K562 (cell line): ENCODE results near the gene ZNF737. TPM values are rescaled to one million over a fixed set of nuclear protein-coding genes. Genes with fewer than 3 reads are reported as not detected.

Source experiments
- ATAC-seq: fragments of 200-7000 bp; cut with Tn5 transposase; 3 replicates; pipeline ENCODE4 v1.9.1; 2020; ENCODE audit warnings: moderate library complexity
- BruUV-seq: library from RNA; stranded (reverse); fragments of 400-500 nt; replicated peaks from 2 replicates; lab custom pipeline; 2021; lab: Mats Ljungman, UMichigan
- CTCF ChIA-PET: fragments of 300-600 bp; formaldehyde crosslinking; extraction: SDS; loops from one replicate; lab custom pipeline; 2021; ENCODE audit warnings: low intra/inter-chr PET ratio; lab: Yijun Ruan, JAX
- POLR2A ChIA-PET: fragments of 300-600, 350-650 bp; sonication (Branson Sonifier 250); formaldehyde crosslinking; extraction: SDS; loops from one replicate; lab custom pipeline; 2021; ENCODE audit warnings: antibody characterized with exemption, inconsistent platforms; lab: Yijun Ruan, JAX
- DNase-seq, 4 experiments: peaks; one replicate each; pipeline versions ENCODE4 v3.0.0 to v3.0.0-alpha.2; 2011 to 2018; ENCODE audit warnings: low spot score in 3 of 4, mixed read lengths in 3 of 4; ENCODE audit errors: extremely low read depth in 1 of 4
- FAIRE-seq: peaks from 2 replicates; lab custom pipeline; 2011; peaks lifted over from hg19 to GRCh38; lab: Jason Lieb, UNC
- H2AFZ ChIP-seq: 2 replicates; pipeline ENCODE4 v1.6.0; 2011; ENCODE audit warnings: low read depth, low read length, control low read depth, inconsistent platforms
- H3K27ac ChIP-seq: fragments of 200-600 bp; 3 replicates; pipeline ENCODE4 v1.8.0; 2011; ENCODE audit warnings: low read depth, mild to moderate bottlenecking, control low read depth, inconsistent platforms, low read length, moderate library complexity, mixed read lengths; ENCODE audit errors: extremely low read depth
- H3K27me3 ChIP-seq, 2 experiments: fragments of 300-600 bp in 1 of 2; 2 replicates in 1 of 2; 3 replicates in 1 of 2; pipeline versions ENCODE4 v1.6.0 to v1.8.0; 2011; ENCODE audit warnings: inconsistent platforms in 2 of 2, low read length in 2 of 2, mild to moderate bottlenecking in 1 of 2, mixed read lengths in 1 of 2, moderate library complexity in 1 of 2; ENCODE audit not compliant: control insufficient read depth in 2 of 2, insufficient read depth in 2 of 2
- H3K36me3 ChIP-seq: fragments of 300-600 bp; 3 replicates; pipeline ENCODE4 v1.8.0; 2011; ENCODE audit warnings: mild to moderate bottlenecking, low read length, inconsistent platforms; ENCODE audit not compliant: control insufficient read depth, insufficient read depth
- H3K4me1 ChIP-seq, 2 experiments: fragments of 200-600 bp in 1 of 2; replicated peaks in 1 of 2; 2 replicates in 1 of 2; 3 replicates in 1 of 2; pipeline versions ENCODE4 v1.5.1 to v1.8.0; 2011; ENCODE audit warnings: inconsistent platforms in 2 of 2, low read length in 2 of 2, mild to moderate bottlenecking in 1 of 2, mixed read lengths in 1 of 2, moderate library complexity in 1 of 2; ENCODE audit not compliant: control insufficient read depth in 2 of 2, insufficient read depth in 2 of 2
- H3K4me2 ChIP-seq: 2 replicates; pipeline ENCODE4 v1.6.1; 2011; ENCODE audit warnings: low read length, control low read depth, inconsistent platforms, mixed read lengths; ENCODE audit not compliant: insufficient read depth
- H3K4me3 ChIP-seq: fragments of 200-600 bp; sonication (generic), shearing (Covaris generic); 2 replicates; pipeline ENCODE4 v1.5.1; 2016; ENCODE audit warnings: control low read depth, inconsistent platforms
- H3K79me2 ChIP-seq: fragments of 200-600 bp; 3 replicates; pipeline ENCODE4 v1.8.0; 2011; ENCODE audit warnings: low read length, inconsistent platforms; ENCODE audit not compliant: control insufficient read depth, insufficient read depth
- H3K9ac ChIP-seq, 2 experiments: 2 replicates each; pipeline versions ENCODE4 v1.6.0 to v1.6.1; 2011; ENCODE audit warnings: low read depth in 2 of 2, low read length in 2 of 2, control low read depth in 1 of 2, inconsistent platforms in 1 of 2, mild to moderate bottlenecking in 1 of 2, mixed read lengths in 1 of 2; ENCODE audit not compliant: insufficient read depth in 1 of 2
- H3K9me1 ChIP-seq: one replicate; pipeline ENCODE4 v1.6.0; 2011; ENCODE audit warnings: inconsistent platforms, mild to moderate bottlenecking, low read length, moderate library complexity; ENCODE audit not compliant: control insufficient read depth, insufficient read depth
- H3K9me3 ChIP-seq: replicated peaks from 2 replicates; pipeline ENCODE4 v1.5.1; 2011; ENCODE audit warnings: low read depth, low read length, inconsistent platforms; ENCODE audit not compliant: control insufficient read depth, insufficient read depth
- H4K20me1 ChIP-seq: replicated peaks from 2 replicates; pipeline ENCODE4 v1.6.1; 2011; ENCODE audit warnings: low read length, inconsistent platforms, mixed read lengths; ENCODE audit not compliant: control insufficient read depth, insufficient read depth
- CCNT2 ChIP-seq: IDR thresholded peaks from 2 replicates; pipeline ENCODE4 v1.6.1; 2011; ENCODE audit warnings: borderline replicate concordance, low read depth, mild to moderate bottlenecking, moderate library complexity, mixed read lengths, low read length; ENCODE audit not compliant: insufficient read length; ENCODE audit errors: extremely low read depth
- CEBPG ChIP-seq, 3 experiments: fragments of 200-800 bp in 1 of 3; sonication (Bioruptor generic) in 1 of 3; sonication (generic) in 1 of 3; formaldehyde crosslinking in 1 of 3; IDR thresholded peaks in 2 of 3; conservative IDR thresholded peaks in 1 of 3; 2 replicates each; pipeline versions ENCODE4 v1.6.1 to v1.8.0; 2016 to 2022; ENCODE audit warnings: missing compliant biosample characterization in 2 of 3, missing genetic modification characterization in 2 of 3, mild to moderate bottlenecking in 1 of 3, missing genetic modification reagents in 1 of 3
- CREM ChIP-seq: IDR thresholded peaks from 2 replicates; pipeline ENCODE4 v1.6.1; 2014; ENCODE audit warnings: antibody characterized with exemption, low read depth
- EGR1 ChIP-seq: fragments of 450-650 bp; conservative IDR thresholded peaks from 2 replicates; pipeline ENCODE4 v1.6.1; 2017; ENCODE audit warnings: mild to moderate bottlenecking
- ETV6 ChIP-seq, 3 experiments: fragments of 150-350 bp in 1 of 3; sonication (generic) in 1 of 3; formaldehyde crosslinking in 1 of 3; IDR thresholded peaks; 2 replicates each; pipeline versions ENCODE4 v1.6.1 to v1.8.0; 2014 to 2022; ENCODE audit warnings: borderline replicate concordance in 2 of 3, low read depth in 2 of 3, antibody characterized with exemption in 1 of 3, low read length in 1 of 3, mild to moderate bottlenecking in 1 of 3, missing genetic modification reagents in 1 of 3
- GATA2 ChIP-seq: sonication (generic); formaldehyde crosslinking; IDR thresholded peaks from 2 replicates; pipeline ENCODE4 v1.4.0; 2020; ENCODE audit warnings: mild to moderate bottlenecking, missing genetic modification reagents
- GTF2E2 ChIP-seq: fragments of 200-800 bp; sonication (Bioruptor generic); IDR thresholded peaks from 2 replicates; pipeline ENCODE4 v1.6.1; 2016; ENCODE audit warnings: missing genetic modification characterization, missing compliant biosample characterization
- HIVEP1 ChIP-seq: fragments of 250-450 bp; sonication (Bioruptor Pico); IDR thresholded peaks from 2 replicates; pipeline ENCODE4 v1.4.0; 2020; ENCODE audit warnings: mild to moderate bottlenecking
- MAFK ChIP-seq: IDR thresholded peaks from 2 replicates; pipeline ENCODE4 v1.6.1; 2011; ENCODE audit warnings: low read length, improper control_type of control experiment
- MXI1 ChIP-seq: IDR thresholded peaks from 2 replicates; pipeline ENCODE4 v1.6.1; 2011; ENCODE audit warnings: low read depth, mild to moderate bottlenecking, improper control_type of control experiment, low read length
- PHB2 ChIP-seq: fragments of 450-650 bp; IDR thresholded peaks from 2 replicates; pipeline ENCODE4 v1.6.1; 2017; ENCODE audit warnings: low read depth
- PHTF2 ChIP-seq: fragments of 250-450 bp; sonication (Bioruptor Pico); IDR thresholded peaks from 2 replicates; pipeline ENCODE4 v1.5.0; 2021; ENCODE audit warnings: mild to moderate bottlenecking
- TBP ChIP-seq: optimal IDR thresholded peaks from 2 replicates; pipeline ENCODE3; 2011; ENCODE audit warnings: low read depth, low read length, improper control_type of control experiment
- TFAM ChIP-seq: fragments of 250-450 bp; sonication (Bioruptor Pico); conservative IDR thresholded peaks from 2 replicates; pipeline ENCODE4 v1.5.0; 2021; ENCODE audit warnings: mild to moderate bottlenecking, moderate library complexity
- ZNF77 ChIP-seq: fragments of 250-450 bp; sonication (Bioruptor Pico); IDR thresholded peaks from 2 replicates; pipeline ENCODE4 v1.5.0; 2020
- WGBS: fragments of 100-300 bp; shearing (Covaris generic); methylation state at CpG from one replicate; pipeline ENCODE4 v1.1.6; 2016; ENCODE audit warnings: low coverage, mixed read lengths; ENCODE audit not compliant: insufficient coverage; ENCODE audit errors: missing lambda C conversion rate; 5-methylcytosine and 5-hydroxymethylcytosine counted together
- in situ Hi-C: fragments of 300-500 bp; cut with MboI; formaldehyde crosslinking; loops from 4 replicates; pipeline ENCODE4 v1.15.0; 2018; ENCODE audit warnings: inconsistent platforms, mixed read lengths
- intact Hi-C: fragments of 100-400 bp; cut with micrococcal nuclease; formaldehyde crosslinking; loops from 2 replicates; pipeline ENCODE4 v1.14.2; 2022
- polyA plus RNA-seq, 8 experiments: library from polyadenylated mRNA; depleted of rRNA in 4 of 8; stranded (reverse) in 5 of 8; unstranded in 3 of 8; fragments of >200 nt; fragmentation: Nextera tagmentation in 2 of 8; fragmentation: Illumina TruSeq in 1 of 8; extraction: Ambion mirVana in 2 of 8; extraction: Trizol in 1 of 8; gene quantifications; 2 replicates each; pipeline versions ENCODE4 v1.2.1 to v1.2.3, GENCODE V29; 2011 to 2014; ENCODE audit warnings: inconsistent platforms in 1 of 8, missing spikeins in 1 of 8
- total RNA-seq, 7 experiments: library from RNA; depleted of rRNA in 6 of 7; stranded (reverse); fragments of >200 nt in 6 of 7; fragmentation: Illumina TruSeq in 2 of 7; extraction: Trizol in 2 of 7; gene quantifications; 2 replicates each; pipeline versions ENCODE4 v1.2.1 to v1.2.3, GENCODE V29; 2011 to 2021; ENCODE audit warnings: low replicate concordance in 1 of 7
- TF ChIP-seq, protein P1 (sequence below): fragments of 450-650 bp; formaldehyde crosslinking; conservative IDR thresholded peaks from 2 replicates; pipeline ENCODE4 v1.4.0; 2022; ENCODE audit warnings: mild to moderate bottlenecking, missing genetic modification characterization
- TF ChIP-seq, protein P2 (sequence below): fragments of 250-450 bp; sonication (Bioruptor Pico); IDR thresholded peaks from 2 replicates; pipeline ENCODE4 v1.5.0; 2022; ENCODE audit warnings: mild to moderate bottlenecking

Gene ZNF737
- total and polyA plus RNA-seq, 9 of the 15 experiments (the other 6 are each of a cell fraction or from before 2014, with no cell fraction given) = 0.01 to 0.32 (median 0.10) TPM; not detected in 1

DNA sequence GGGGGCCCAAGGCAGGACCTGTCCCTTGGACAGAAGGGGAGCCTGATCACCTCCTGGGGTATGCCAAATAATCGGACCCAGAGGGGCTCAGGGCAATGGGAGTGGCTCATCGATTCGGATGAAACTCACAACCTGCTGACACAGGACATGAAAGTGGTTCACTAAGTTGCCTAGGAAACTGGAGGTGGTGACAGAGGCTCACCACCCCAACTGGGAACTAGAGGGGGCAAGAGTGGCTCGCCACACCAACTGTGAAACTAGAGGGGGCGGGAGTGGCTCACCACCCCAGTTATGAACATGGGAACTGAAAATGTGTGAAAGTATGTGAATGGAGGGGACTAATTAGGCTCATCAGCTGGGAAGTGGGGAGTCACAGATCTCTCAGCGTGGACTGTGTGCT, 46.3 kb upstream of the ZNF737 start (continued):
- TF ChIP-seq, protein P1, sequence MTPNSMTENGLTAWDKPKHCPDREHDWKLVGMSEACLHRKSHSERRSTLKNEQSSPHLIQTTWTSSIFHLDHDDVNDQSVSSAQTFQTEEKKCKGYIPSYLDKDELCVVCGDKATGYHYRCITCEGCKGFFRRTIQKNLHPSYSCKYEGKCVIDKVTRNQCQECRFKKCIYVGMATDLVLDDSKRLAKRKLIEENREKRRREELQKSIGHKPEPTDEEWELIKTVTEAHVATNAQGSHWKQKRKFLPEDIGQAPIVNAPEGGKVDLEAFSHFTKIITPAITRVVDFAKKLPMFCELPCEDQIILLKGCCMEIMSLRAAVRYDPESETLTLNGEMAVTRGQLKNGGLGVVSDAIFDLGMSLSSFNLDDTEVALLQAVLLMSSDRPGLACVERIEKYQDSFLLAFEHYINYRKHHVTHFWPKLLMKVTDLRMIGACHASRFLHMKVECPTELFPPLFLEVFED (CRISPR knock-in tag) = no peak
- TF ChIP-seq GATA2 = no peak

DNA sequence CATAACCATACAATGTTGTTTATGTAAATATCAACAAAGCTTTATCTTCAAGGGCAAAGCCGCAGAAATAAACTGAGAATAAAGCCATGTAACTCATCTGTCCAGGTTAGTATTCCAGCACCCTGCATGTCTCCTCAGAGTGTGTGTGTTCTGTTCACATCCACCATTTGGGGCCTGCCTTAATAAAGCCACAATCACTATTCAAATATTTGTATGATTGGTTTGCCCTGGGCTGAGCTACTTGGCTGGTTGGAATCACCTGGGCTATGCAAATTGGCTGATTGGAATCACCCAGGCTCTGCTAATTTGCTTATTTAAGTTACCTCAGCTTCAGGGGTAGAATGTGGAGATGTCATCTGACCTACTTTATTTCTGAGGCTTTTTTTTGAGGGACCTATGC, 42.4 kb upstream of the ZNF737 start:
- no peaks in the 10 kb centered on the region for H3K9me1 ChIP-seq
- no peak overlapping the region for H3K4me3 ChIP-seq
- DNase-seq = no peak
- no peak overlapping the region for H3K9ac ChIP-seq
- no peaks in the 10 kb centered on the region for H3K36me3 ChIP-seq
- no peaks in the 10 kb centered on the region for H3K27me3 ChIP-seq
- ChIA-PET POLR2A (no interaction called here), CTCF (no interaction called here)
- H2AFZ ChIP-seq = no peak overlapping the region
- FAIRE-seq = no peak
- no peaks in the 10 kb centered on the region for H3K79me2 ChIP-seq
- in situ Hi-C loops (no loop called here), intact Hi-C loops (no loop called here)
- no TSS peak for BruUV-seq
- 6% methylated on average over 1 of the region's 1 CpG for WGBS
- no peaks in the 10 kb centered on the region for H3K9me3 ChIP-seq
- no peak overlapping the region for H3K27ac ChIP-seq
- H3K4me1 ChIP-seq = no peaks in the 10 kb centered on the region
- TF ChIP-seq GTF2E2 (tag) (no peak), CREM (no peak), MAFK (no peak), TBP (no peak), PHTF2 (no peak), CEBPG (CRISPR knock-in tag; IDR thresholded peaks at IDR 0.05) (no peak), CEBPG (tag; conservative IDR thresholded peaks at IDR 0.05 in 1 of 2, IDR thresholded peaks at IDR 0.05 in 1 of 2) (no peak), HIVEP1 (no peak), ZNF77 (no peak), MXI1 (no peak), ETV6 (IDR thresholded peaks at IDR 0.05; ENCODE audit: borderline replicate concordance in 1 of 2, low read depth in 2 of 2, low read length in 1 of 2) (no peak), ETV6 (CRISPR knock-in tag; IDR thresholded peaks at IDR 0.05; ENCODE audit: borderline replicate concordance) (no peak), TFAM (CRISPR knock-in tag) (no peak), CCNT2 (no peak), PHB2 (no peak), EGR1 (no peak)
- TF ChIP-seq, protein P2, sequence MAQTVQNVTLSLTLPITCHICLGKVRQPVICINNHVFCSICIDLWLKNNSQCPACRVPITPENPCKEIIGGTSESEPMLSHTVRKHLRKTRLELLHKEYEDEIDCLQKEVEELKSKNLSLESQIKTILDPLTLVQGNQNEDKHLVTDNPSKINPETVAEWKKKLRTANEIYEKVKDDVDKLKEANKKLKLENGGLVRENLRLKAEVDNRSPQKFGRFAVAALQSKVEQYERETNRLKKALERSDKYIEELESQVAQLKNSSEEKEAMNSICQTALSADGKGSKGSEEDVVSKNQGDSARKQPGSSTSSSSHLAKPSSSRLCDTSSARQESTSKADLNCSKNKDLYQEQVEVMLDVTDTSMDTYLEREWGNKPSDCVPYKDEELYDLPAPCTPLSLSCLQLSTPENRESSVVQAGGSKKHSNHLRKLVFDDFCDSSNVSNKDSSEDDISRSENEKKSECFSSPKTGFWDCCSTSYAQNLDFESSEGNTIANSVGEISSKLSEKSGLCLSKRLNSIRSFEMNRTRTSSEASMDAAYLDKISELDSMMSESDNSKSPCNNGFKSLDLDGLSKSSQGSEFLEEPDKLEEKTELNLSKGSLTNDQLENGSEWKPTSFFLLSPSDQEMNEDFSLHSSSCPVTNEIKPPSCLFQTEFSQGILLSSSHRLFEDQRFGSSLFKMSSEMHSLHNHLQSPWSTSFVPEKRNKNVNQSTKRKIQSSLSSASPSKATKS (CRISPR knock-in tag) = no peak
- no peaks in the 10 kb centered on the region for H4K20me1 ChIP-seq
- no peak for ATAC-seq
- H3K4me2 ChIP-seq = no peak overlapping the region
